Calu3 (cell line): Measurements from ENCODE around the gene C1QTNF6. TPM values are rescaled to one million over a fixed set of nuclear protein-coding genes. Genes with fewer than 3 reads are reported as not detected.

ENCODE experiments used
- BruUV-seq: library from RNA; stranded (reverse); fragments of 400-500 nt; replicated peaks from 2 replicates; lab custom pipeline; 2021; lab: Mats Ljungman, UMichigan
- CTCF ChIA-PET: fragments of 300-600 bp; sonication (Branson Sonifier 250); formaldehyde crosslinking; loops from one replicate; lab custom pipeline; 2022; ENCODE audit warnings: antibody characterized with exemption; lab: Charles Lee
- DNase-seq: peaks from one replicate; pipeline ENCODE4 v3.0.0; 2022
- H3K27ac Mint-ChIP-seq: one replicate; pipeline ENCODE4 v1.8.0; 2022; ENCODE audit warnings: mixed read lengths; ENCODE audit not compliant: unreplicated experiment
- H3K27me3 Mint-ChIP-seq: one replicate; pipeline ENCODE4 v1.8.0; 2022; ENCODE audit warnings: mixed read lengths; ENCODE audit not compliant: unreplicated experiment
- H3K36me3 Mint-ChIP-seq: one replicate; pipeline ENCODE4 v1.8.0; 2022; ENCODE audit warnings: mild to moderate bottlenecking, moderate library complexity, mixed read lengths; ENCODE audit not compliant: insufficient read depth, unreplicated experiment
- H3K4me1 Mint-ChIP-seq: one replicate; pipeline ENCODE4 v1.8.0; 2022; ENCODE audit warnings: mild to moderate bottlenecking, low read depth, mixed read lengths; ENCODE audit not compliant: unreplicated experiment
- H3K4me3 Mint-ChIP-seq: one replicate; pipeline ENCODE4 v1.8.0; 2022; ENCODE audit warnings: mild to moderate bottlenecking, low read depth, moderate library complexity, mixed read lengths; ENCODE audit not compliant: unreplicated experiment
- H3K9me3 Mint-ChIP-seq: one replicate; pipeline ENCODE4 v1.8.0; 2022; ENCODE audit warnings: low read depth, mixed read lengths; ENCODE audit not compliant: unreplicated experiment
- intact Hi-C: fragments of 100-400 bp; cut with micrococcal nuclease; formaldehyde crosslinking; loops from one replicate; pipeline ENCODE4 v1.10.0; 2022; ENCODE audit not compliant: unreplicated experiment
- total RNA-seq: library from RNA; stranded (reverse); gene quantifications from 2 replicates; pipeline ENCODE4 v1.2.3, GENCODE V29; 2022
- TF ChIP-seq, protein P1 (sequence below): fragments of 200-600 bp; IDR thresholded peaks from one replicate; pipeline ENCODE4 v1.8.0; 2022; ENCODE audit warnings: antibody characterized with exemption; ENCODE audit not compliant: unreplicated experiment

The C1QTNF6 gene
- total RNA-seq, 1 experiment from 2014 or later: 6.2 TPM

DNA sequence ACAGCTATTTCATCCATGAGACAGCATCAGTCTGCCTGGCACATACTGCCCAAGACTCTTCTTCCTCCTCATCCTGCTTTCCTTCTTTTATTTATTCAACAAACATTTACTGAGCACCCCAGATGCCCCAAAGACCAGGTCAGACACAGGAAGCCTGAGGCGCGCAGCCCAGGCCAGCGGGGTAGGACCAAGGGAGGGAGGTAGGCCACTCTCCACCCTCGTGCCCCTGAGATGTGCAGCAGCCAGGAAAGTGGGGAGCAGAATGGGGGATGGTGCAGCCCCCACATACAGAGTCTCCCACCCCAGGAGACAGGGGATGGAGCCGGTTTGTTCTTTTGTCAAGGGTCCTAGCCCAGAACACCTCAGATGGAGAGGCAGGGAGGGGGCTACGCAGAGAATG, 34.1 kb downstream of the C1QTNF6 start:
- no TSS peak for BruUV-seq
- intact Hi-C loops: no loop called here
- H3K27ac Mint-ChIP-seq: no peak overlapping the region
- CTCF ChIA-PET: no interaction called here
- H3K36me3 Mint-ChIP-seq: peaks cover 5% of the 10 kb centered on the region
- no peak for DNase-seq
- peaks cover 8% of the 10 kb centered on the region for H3K4me1 Mint-ChIP-seq
- no peaks in the 10 kb centered on the region for H3K9me3 Mint-ChIP-seq
- H3K4me3 Mint-ChIP-seq: no peak overlapping the region
- TF ChIP-seq, protein P1, sequence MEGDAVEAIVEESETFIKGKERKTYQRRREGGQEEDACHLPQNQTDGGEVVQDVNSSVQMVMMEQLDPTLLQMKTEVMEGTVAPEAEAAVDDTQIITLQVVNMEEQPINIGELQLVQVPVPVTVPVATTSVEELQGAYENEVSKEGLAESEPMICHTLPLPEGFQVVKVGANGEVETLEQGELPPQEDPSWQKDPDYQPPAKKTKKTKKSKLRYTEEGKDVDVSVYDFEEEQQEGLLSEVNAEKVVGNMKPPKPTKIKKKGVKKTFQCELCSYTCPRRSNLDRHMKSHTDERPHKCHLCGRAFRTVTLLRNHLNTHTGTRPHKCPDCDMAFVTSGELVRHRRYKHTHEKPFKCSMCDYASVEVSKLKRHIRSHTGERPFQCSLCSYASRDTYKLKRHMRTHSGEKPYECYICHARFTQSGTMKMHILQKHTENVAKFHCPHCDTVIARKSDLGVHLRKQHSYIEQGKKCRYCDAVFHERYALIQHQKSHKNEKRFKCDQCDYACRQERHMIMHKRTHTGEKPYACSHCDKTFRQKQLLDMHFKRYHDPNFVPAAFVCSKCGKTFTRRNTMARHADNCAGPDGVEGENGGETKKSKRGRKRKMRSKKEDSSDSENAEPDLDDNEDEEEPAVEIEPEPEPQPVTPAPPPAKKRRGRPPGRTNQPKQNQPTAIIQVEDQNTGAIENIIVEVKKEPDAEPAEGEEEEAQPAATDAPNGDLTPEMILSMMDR: no peak
- peaks cover 67% of the 10 kb centered on the region for H3K27me3 Mint-ChIP-seq

DNA sequence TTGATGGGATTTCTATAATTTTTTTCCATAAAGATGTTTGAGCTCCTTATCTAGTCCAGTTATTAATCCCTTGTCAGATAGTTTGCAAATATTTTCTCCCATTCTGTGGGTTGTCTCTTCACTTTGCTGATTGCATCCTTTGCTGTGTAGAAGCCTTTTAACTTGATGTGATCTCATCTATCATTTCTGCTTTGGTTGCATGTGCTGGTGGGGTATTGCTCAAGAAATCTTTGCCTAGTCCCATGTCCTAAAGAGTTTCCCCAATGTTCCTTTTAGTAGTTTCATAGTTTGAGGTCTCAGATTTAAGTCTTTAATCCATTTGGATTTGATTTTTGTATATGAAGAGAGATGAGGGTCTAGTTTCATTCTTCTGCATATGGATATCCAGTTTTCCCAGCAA, 36.6 kb downstream of the C1QTNF6 start:
- Mint-ChIP-seq H3K4me3 (no peak overlapping the region), H3K36me3 (no peaks in the 10 kb centered on the region), H3K27me3 (peaks cover 67% of the 10 kb centered on the region), H3K9me3 (no peaks in the 10 kb centered on the region), H3K27ac (no peak overlapping the region), H3K4me1 (peaks cover 8% of the 10 kb centered on the region)
- CTCF ChIA-PET: no interaction called here
- intact Hi-C loops: no loop called here
- TF ChIP-seq, protein P1: no peak
- no peak for DNase-seq
- no TSS peak for BruUV-seq

DNA sequence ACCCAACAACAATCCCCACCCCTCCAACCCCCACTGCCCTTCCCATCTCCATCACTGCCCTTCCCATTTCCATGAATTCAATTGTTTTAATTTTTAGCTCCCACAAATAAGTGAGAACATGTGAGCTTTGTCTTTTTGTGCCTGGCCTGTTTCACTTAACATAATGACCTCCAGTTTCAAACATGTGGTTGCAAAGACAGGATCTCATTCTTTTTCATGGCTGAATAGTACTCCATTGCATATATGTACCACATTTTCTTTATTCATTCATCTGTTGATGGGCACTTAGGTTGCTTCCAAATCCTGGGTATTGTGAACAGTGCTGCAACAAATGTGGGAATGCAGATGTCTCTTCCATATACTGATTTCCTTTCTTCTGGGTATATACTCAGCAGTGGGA, 37.3 kb downstream of the C1QTNF6 start:
- no peak for DNase-seq
- intact Hi-C loops: no loop called here
- Mint-ChIP-seq H3K27me3 (peaks cover 73% of the 10 kb centered on the region), H3K4me1 (peaks cover 15% of the 10 kb centered on the region), H3K36me3 (no peaks in the 10 kb centered on the region), H3K9me3 (no peaks in the 10 kb centered on the region), H3K27ac (no peak overlapping the region), H3K4me3 (no peak overlapping the region)
- CTCF ChIA-PET: no interaction called here
- TF ChIP-seq, protein P1: no peak
- BruUV-seq: no TSS peak

DNA sequence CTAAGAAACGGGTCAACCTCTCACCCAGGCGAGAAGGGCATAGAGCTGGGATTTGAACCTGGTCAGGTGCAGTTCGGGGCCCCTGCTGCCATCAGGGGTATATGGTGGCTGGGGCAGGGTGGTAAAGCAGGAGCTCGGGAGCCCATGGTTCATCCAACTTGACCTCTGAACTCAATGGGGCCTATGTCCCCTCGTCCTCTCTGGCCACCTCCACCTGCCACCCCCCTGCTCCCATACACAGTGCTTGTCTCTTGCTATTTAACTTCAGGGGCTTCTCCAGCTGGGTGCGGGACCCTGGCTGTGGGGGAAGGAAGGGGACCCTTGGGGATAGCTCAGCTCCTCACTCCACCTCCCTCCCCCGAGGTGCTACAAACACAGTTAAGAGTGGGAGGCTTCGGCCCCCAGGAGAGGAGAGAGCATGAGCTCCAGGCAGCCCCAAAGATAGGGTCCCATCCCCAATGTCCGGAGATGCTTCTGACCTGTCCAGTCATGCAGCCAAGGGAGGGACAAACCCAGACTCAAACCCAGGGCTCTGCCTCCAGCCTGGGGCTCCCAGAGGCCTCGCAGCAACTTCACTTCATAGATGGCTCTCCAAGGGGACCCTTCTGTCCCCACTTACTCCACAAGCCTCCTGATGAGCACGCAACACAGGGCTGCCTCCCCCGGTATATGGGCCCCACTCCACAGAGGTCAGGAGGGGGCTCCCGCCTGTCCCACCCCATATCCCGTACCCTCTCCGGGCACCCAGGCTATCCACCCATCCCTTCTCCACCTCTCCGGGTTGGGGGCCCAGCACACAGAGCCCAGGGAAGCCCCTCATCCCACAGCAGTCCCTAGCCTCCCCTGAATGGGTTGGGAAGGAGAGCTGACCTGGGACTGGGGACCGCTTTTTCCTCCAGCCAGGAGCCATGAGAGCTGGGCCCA, 39.0 kb downstream of the C1QTNF6 start:
- Mint-ChIP-seq H3K9me3 (no peaks in the 10 kb centered on the region), H3K4me1 (peaks cover 12% of the 10 kb centered on the region), H3K36me3 (no peaks in the 10 kb centered on the region), H3K27ac (no peak overlapping the region), H3K27me3 (peaks cover 90% of the 10 kb centered on the region), H3K4me3 (no peak overlapping the region)
- TF ChIP-seq, protein P1: no peak
- BruUV-seq: no TSS peak
- intact Hi-C loops: no loop called here
- CTCF ChIA-PET: no interaction called here
- no peak for DNase-seq
